HUES48 (cell line): ENCODE data around the gene SPI1.

Experiments used
- H3K27ac ChIP-seq: one replicate; pipeline ENCODE4 v1.7.0; 2013; ENCODE audit warnings: low read depth, low read length, inconsistent platforms
- H3K27me3 ChIP-seq: 2 replicates; pipeline ENCODE4 v1.6.1; 2013; ENCODE audit warnings: mild to moderate bottlenecking, low read length; ENCODE audit not compliant: control insufficient read depth, insufficient read depth
- H3K36me3 ChIP-seq: 2 replicates; pipeline ENCODE4 v1.6.1; 2013; ENCODE audit warnings: low read length; ENCODE audit not compliant: control insufficient read depth, insufficient read depth
- H3K4me1 ChIP-seq: 2 replicates; pipeline ENCODE4 v1.6.1; 2013; ENCODE audit warnings: mild to moderate bottlenecking, low read length; ENCODE audit not compliant: control insufficient read depth, insufficient read depth
- H3K4me3 ChIP-seq: 2 replicates; pipeline ENCODE4 v1.5.1; 2013; ENCODE audit warnings: mild to moderate bottlenecking, low read depth, low read length
- H3K9ac ChIP-seq: 2 replicates; pipeline ENCODE4 v1.6.1; 2013; ENCODE audit warnings: mild to moderate bottlenecking, low read depth, low read length, moderate library complexity
- H3K9me3 ChIP-seq: 2 replicates; pipeline ENCODE4 v1.6.1; 2013; ENCODE audit warnings: low read length; ENCODE audit not compliant: control insufficient read depth, insufficient read depth

Gene SPI1

DNA sequence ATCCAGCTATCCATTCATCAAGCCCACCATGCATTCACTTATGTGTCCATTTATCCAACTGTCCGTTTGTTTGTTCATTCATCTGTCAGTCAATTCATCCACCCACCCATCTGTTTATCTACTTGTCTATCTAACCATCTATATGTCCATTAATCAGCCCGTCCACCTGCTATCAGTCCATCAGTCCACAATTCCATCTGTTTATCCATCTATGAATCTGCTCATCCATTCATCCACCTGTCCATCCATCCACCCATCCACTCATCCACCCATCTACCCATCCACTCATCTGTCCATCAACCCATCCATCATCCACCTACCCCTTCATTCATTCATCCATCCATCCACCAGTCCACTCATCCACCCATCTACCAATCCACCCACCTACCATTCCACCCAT, 970 bp upstream of the SPI1 start:
- Histone ChIP-seq H3K27ac (no peak overlapping the region), H3K36me3 (no peaks in the 10 kb centered on the region)

DNA sequence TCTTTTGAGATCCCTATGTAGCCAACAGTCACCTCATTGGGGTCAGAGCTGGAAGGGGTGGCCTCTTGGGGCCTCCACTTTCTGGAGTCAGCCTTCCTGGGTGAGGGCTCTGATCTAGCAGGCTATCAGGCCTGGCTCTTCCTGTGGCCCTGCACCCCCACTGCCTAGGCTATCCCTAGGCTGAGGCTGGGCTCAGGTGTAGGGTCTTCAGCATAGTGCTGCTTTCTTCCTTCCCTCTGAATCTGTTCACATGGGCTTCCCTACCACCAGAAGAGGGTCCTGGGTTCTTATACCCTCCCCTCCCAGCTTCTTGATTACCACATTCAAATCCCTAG, 456 bp upstream of the SPI1 start:
- no peak overlapping the region for H3K9ac ChIP-seq
- H3K27ac ChIP-seq = no peak overlapping the region
- H3K27me3 ChIP-seq = no peaks in the 10 kb centered on the region
- H3K4me3 ChIP-seq = no peak overlapping the region
- H3K9me3 ChIP-seq = no peaks in the 10 kb centered on the region
- H3K4me1 ChIP-seq = peaks cover 9% of the 10 kb centered on the region; the same call in 1 of the 2 replicates
- no peaks in the 10 kb centered on the region for H3K36me3 ChIP-seq

More for the DNA sequence above, 970 bp upstream of the SPI1 start:
- no peaks in the 10 kb centered on the region for H3K9me3 ChIP-seq
- no peak overlapping the region for H3K4me3 ChIP-seq
- peaks cover 9% of the 10 kb centered on the region; the same call in 1 of the 2 replicates for H3K4me1 ChIP-seq
- H3K27me3 ChIP-seq = no peaks in the 10 kb centered on the region
- H3K9ac ChIP-seq = no peak overlapping the region

DNA sequence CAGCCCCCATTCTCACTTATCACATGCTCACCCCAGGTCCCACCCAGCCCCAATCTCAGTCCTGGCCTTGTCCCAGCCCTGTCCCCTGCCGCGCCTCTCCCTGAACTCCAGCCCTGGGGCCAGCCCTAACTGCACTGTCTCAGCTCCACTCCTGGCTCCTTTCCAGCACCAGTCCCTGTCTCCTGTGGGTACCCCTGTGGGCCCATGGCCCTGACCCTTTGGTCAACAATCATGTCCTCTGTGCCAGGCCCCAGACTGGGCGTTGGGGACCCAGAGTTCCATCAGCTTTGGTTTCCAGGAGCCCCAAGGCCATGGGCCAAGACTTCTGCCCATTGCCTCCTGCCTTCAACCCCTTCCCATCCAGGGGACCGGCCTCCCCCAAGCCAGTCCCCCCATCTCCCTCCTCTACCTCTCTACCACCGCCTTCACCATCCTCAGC, 757 bp downstream of the SPI1 start:
- H3K4me1 ChIP-seq = peaks cover 9% of the 10 kb centered on the region; the same call in 1 of the 2 replicates
- H3K27ac ChIP-seq = no peak overlapping the region
- H3K4me3 ChIP-seq = no peak overlapping the region
- no peaks in the 10 kb centered on the region for H3K36me3 ChIP-seq
- H3K27me3 ChIP-seq = no peaks in the 10 kb centered on the region
- no peaks in the 10 kb centered on the region for H3K9me3 ChIP-seq
- no peak overlapping the region for H3K9ac ChIP-seq

DNA sequence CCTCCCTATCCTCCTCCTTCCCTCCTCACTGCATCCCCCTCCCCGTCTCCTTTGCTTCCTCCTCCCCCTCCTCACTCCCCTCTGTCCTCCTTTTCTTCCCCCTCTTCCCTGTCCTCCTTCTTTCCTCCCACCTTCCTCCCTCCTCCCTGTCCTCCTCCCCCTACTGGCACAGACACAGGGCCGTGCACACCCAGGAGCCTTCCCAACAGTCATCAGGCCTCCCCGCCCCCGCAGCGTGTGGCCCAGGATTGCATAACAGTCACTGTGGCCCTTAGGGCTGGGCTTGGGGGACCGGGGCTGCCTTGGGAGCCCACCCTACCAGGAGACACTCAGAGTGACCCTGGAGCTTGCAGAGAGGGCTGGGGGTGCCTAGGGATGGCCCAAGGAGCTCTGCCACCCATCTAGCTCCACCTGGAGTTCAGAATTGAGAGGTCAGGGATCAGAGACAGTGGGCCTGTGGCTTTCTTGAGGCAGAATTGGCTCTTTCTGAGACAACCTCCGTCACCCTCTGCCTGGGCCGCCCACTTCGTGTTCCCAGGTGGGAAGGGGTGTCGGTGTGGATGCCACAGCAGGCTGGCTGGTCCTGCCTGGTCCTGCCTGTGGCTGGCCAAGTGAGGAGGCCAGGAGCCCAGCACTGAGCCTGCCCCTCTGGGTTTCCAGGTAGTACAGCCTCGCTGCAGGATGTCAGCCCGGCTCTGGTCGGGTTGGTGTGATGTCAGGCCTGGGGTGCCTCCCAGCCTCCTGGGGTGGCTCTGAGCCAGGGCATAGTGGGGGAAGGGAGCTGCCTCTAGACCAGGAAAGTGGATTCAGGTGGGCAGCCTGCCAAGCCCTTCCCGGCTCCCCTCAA, 1.6 kb downstream of the SPI1 start:
- H3K27ac ChIP-seq = no peak overlapping the region

DNA sequence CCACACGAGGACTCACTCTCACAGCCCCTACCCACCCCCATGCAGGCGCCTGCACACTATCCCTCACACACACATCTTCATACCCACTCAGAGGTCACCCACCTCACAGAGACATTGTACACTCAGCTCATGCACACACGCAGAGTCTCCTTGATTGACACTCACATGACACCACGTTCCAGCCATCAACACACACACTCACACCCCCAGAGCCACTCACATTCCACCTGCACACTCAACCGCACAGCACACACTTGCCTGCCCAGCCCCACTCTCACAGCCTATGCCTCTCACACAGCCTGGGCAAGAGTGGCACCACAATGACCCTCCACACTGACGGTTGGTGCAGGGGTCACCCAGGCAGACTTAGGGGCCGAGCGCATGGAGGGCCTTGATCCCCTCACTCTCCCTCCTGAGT, 2.2 kb downstream of the SPI1 start:
- Histone ChIP-seq H3K4me1 (peaks cover 9% of the 10 kb centered on the region; the same call in 1 of the 2 replicates), H3K4me3 (no peak overlapping the region)

More for the DNA sequence above, 1.6 kb downstream of the SPI1 start:
- Histone ChIP-seq H3K9ac (no peak overlapping the region), H3K4me1 (peaks cover 9% of the 10 kb centered on the region; the same call in 1 of the 2 replicates), H3K9me3 (no peaks in the 10 kb centered on the region), H3K27me3 (no peaks in the 10 kb centered on the region), H3K4me3 (no peak overlapping the region), H3K36me3 (no peaks in the 10 kb centered on the region)

DNA sequence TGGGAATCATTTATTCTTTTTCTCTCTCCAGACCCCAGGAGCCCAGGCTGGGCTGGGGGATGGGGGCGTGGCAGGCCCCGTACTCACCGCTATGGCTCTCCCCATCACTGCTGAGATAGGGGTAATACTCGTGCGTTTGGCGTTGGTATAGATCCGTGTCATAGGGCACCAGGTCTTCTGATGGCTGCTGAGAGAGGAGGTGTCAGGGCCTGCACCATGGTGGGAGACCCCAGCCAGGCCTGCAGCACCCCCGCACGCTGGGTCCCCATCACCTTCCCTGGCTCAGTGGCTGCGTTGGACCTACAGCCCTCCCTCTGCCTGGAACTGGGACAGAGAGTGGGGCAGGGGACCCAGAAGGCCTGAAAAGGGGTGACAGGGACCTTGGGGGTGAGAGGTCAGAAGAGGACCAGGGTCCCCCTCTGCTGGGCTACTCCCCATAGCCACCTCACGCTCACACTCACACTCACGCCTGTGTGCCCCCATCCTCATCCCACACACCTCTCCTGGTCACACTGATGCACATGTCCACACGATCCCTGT, 2.7 kb downstream of the SPI1 start:
- no peak overlapping the region for H3K4me3 ChIP-seq
- H3K36me3 ChIP-seq = no peaks in the 10 kb centered on the region
- no peaks in the 10 kb centered on the region for H3K27me3 ChIP-seq
- H3K9ac ChIP-seq = no peak overlapping the region
- H3K4me1 ChIP-seq = peaks cover 9% of the 10 kb centered on the region; the same call in 1 of the 2 replicates
- H3K9me3 ChIP-seq = no peaks in the 10 kb centered on the region
- H3K27ac ChIP-seq = no peak overlapping the region

More for the DNA sequence above, 2.2 kb downstream of the SPI1 start:
- no peak overlapping the region for H3K27ac ChIP-seq
- H3K9me3 ChIP-seq = no peaks in the 10 kb centered on the region
- no peak overlapping the region for H3K9ac ChIP-seq
- no peaks in the 10 kb centered on the region for H3K27me3 ChIP-seq
- H3K36me3 ChIP-seq = no peaks in the 10 kb centered on the region

DNA sequence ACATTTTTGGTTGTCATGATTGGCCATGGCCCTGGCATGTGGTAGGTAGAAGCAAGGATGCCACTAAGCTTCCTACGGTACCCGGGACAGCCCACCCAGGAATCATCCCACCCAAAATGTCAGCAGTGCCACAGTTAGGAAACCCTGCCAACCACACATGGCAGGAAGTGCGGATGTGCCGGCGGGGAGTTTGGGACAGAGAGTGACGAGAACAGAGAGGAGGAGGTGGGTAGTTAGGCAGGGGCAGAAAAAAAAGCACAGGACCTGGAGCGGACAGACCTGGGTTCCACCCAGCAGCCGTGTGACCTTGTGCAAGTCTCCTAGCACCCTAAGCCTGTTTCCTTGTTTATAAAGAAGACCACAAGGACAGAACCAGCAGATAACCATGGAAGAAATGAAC, 3.3 kb downstream of the SPI1 start:
- no peaks in the 10 kb centered on the region for H3K9me3 ChIP-seq
- no peak overlapping the region for H3K4me3 ChIP-seq
- H3K27me3 ChIP-seq = no peaks in the 10 kb centered on the region
- H3K9ac ChIP-seq = no peak overlapping the region
- H3K4me1 ChIP-seq = peaks cover 9% of the 10 kb centered on the region; the same call in 1 of the 2 replicates
- H3K27ac ChIP-seq = no peak overlapping the region
- no peaks in the 10 kb centered on the region for H3K36me3 ChIP-seq

DNA sequence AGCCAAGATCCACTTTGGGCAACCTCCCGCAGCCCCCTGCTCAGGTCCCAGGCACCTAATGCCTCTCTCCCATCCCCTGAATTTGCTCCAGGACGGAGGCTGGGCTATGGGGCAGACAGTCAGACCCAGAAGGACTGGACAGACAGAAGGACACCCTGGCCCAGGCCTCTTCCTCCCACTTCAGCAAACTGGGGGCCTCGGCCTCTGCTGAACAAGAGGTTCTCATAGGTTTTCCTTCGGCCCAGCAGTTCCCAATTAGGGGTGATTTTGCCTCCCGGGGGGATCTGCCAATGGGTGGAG, 3.7 kb downstream of the SPI1 start:
- peaks cover 9% of the 10 kb centered on the region; the same call in 1 of the 2 replicates for H3K4me1 ChIP-seq

DNA sequence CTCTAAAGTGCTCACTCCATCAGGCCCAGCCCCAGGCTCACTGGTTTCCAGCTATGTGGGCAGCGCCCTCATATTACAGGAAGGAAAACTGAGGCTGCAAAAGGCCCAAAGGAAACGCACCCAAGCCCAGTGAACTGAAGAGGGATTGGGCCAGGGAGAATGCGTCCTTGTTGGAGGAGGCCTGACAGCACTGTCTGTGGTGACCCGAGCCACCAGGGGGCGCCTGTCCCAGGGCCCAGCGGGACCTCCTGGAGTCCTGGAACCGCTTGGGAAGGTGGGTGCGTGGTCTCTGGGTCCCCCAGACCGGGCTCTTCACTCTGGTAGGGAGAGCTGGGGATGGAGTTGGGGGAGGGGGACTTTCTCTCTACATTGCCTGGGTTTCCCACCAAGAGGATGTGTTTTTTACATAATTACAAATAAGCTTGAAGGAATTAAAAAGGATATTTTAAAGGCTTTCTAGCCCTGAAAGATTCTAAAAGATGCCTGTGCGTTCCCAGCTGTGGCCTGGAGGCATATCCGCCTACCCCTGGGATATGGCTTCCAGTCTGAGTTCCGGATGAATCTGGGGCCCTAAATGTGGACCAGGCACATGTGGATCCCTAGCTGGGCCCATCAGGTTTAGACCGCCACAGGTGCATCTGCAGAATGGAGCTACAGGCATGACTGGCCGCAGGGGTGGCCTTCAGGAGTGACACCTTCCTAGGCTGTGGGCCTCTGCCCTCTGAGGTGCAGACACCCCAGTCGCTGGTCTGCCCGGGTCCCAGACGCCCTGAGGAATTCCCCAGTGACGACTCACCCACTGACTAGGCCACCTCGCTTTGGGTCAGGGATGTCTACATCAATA, 4.2 kb downstream of the SPI1 start:
- Histone ChIP-seq H3K9me3 (no peaks in the 10 kb centered on the region), H3K4me3 (no peak overlapping the region), H3K9ac (no peak overlapping the region), H3K36me3 (no peaks in the 10 kb centered on the region), H3K4me1 (peaks cover 9% of the 10 kb centered on the region; the same call in 1 of the 2 replicates), H3K27ac (peak overlapping the region; percentile 18), H3K27me3 (no peaks in the 10 kb centered on the region)

More for the DNA sequence above, 3.7 kb downstream of the SPI1 start:
- no peaks in the 10 kb centered on the region for H3K36me3 ChIP-seq
- H3K9me3 ChIP-seq = no peaks in the 10 kb centered on the region
- no peaks in the 10 kb centered on the region for H3K27me3 ChIP-seq
- H3K9ac ChIP-seq = no peak overlapping the region
- H3K4me3 ChIP-seq = no peak overlapping the region
- no peak overlapping the region for H3K27ac ChIP-seq

DNA sequence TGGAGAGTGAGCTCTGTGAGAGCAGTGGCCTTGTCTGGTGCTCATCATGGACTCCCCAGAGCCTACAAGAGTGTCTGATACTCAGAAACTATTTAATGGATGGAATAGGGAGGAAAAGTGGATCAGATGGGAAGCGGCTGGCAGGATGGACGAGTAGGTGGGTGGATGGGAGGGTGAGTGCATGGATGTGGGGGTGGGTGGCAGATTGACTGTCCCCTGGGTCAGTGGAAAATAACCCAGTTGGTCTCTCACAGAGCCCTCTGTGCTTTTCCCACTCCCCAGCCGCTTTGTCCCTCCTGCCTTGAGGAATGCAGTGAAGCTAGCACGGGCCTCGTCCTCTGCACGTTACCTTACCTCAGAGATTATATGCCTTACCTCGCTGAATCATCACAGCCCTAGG, 5.9 kb downstream of the SPI1 start:
- Histone ChIP-seq H3K4me1 (0 out of 2 replicates have a peak, but pooled peaks cover 4% of the 10 kb centered on the region), H3K27ac (no peak overlapping the region), H3K36me3 (no peaks in the 10 kb centered on the region), H3K27me3 (no peaks in the 10 kb centered on the region), H3K4me3 (no peak overlapping the region), H3K9me3 (no peaks in the 10 kb centered on the region), H3K9ac (no peak overlapping the region)

DNA sequence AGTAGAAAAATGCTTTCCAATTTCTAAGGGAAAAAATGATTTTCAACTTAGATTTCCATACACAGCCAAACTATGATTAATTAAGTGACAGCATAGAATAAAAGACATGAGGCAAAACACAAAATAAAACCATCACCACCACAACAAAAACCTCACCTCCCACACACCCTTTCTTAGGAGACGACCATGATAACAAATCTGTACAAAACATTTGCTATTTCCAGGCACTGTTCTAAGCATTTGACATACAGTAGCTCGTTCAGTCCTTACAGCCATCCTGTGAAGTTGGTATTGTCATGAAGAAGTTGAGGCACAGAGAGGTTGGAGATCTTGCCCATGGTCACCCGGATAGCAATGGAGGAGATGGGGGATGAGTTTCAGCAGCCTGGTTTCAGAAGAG, 8.7 kb downstream of the SPI1 start:
- Histone ChIP-seq H3K9ac (no peak overlapping the region), H3K36me3 (no peaks in the 10 kb centered on the region), H3K27me3 (no peaks in the 10 kb centered on the region), H3K4me3 (no peak overlapping the region), H3K4me1 (no peaks in the 10 kb centered on the region), H3K27ac (no peak overlapping the region), H3K9me3 (no peaks in the 10 kb centered on the region)
